Tibial nerve (tissue), 3 donors: ENCODE measurements around the gene TOP3A.

Experiments used
- POLR2A ChIP-seq, 2 donors: fragments of 450-650 bp; IDR thresholded peaks; one replicate each; pipeline ENCODE4 v1.6.1; 2017; ENCODE audit warnings: antibody characterized with exemption in 2 of 2, mild to moderate bottlenecking in 2 of 2, moderate library complexity in 2 of 2
- TF ChIP-seq, protein P1 (sequence below), 5 experiments: fragments of 200-600 bp in 3 of 5; fragments of 450-650 bp in 2 of 5; sonication (generic) in 3 of 5; IDR thresholded peaks; one replicate each; pipeline ENCODE4 v1.5.1; 2016 to 2019; ENCODE audit warnings: antibody characterized with exemption in 5 of 5, mild to moderate bottlenecking in 3 of 5, moderate library complexity in 2 of 5

DNA sequence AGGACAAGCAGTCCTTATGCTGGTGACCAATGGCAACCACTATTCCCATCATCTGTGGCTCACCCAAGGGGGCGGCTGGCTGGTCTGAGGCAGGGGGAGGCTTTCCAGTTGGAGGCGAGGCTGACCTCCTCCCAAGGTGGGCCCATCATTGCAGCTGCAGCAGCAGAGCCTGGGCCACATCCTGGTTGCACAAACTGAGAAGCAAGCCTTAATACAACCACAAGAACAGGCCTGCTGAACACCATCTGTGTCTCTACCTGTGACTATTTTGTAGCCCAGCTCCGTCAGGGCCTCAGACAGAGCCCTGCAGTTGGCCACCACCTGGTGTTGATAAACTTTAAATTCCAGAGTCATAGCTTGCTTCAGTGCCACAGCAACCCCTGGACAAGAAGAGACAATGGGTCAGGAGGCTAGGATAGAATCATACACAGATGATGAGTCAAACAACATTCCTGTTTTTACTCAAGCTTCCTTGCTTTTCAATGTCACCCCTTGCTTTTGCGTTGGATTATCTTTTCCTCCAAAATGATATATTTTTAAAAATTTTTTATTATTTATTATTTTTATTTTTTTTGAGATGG is 18.2 kb upstream of the TOP3A start:
- TF ChIP-seq, protein P1, sequence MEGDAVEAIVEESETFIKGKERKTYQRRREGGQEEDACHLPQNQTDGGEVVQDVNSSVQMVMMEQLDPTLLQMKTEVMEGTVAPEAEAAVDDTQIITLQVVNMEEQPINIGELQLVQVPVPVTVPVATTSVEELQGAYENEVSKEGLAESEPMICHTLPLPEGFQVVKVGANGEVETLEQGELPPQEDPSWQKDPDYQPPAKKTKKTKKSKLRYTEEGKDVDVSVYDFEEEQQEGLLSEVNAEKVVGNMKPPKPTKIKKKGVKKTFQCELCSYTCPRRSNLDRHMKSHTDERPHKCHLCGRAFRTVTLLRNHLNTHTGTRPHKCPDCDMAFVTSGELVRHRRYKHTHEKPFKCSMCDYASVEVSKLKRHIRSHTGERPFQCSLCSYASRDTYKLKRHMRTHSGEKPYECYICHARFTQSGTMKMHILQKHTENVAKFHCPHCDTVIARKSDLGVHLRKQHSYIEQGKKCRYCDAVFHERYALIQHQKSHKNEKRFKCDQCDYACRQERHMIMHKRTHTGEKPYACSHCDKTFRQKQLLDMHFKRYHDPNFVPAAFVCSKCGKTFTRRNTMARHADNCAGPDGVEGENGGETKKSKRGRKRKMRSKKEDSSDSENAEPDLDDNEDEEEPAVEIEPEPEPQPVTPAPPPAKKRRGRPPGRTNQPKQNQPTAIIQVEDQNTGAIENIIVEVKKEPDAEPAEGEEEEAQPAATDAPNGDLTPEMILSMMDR (IDR thresholded peaks at IDR 0.05) = no peak
- no peak for TF ChIP-seq POLR2A (IDR thresholded peaks at IDR 0.05)
